ENCODE results near the gene NKIRAS2. TPM values are rescaled to one million over a fixed set of nuclear protein-coding genes. Genes with fewer than 3 reads are reported as not detected.

Gene NKIRAS2
- total RNA-seq, 2 donors from 2014 or later, result 38.8 to 98.8 TPM

GRCh38 chr17:42026857-42027589 is 7.1 kb downstream of the NKIRAS2 start:
- H3K27me3 ChIP-seq (replicated peaks; ENCODE audit: insufficient read depth), result no peaks in the 10 kb centered on the region
- TF ChIP-seq CTCF (IDR thresholded peaks at IDR 0.05) (no peak), POLR2AphosphoS5 (IDR thresholded peaks at IDR 0.05) (no peak), POLR2A (IDR thresholded peaks at IDR 0.05) (no peak)
- no peaks in the 10 kb centered on the region for H3K4me1 ChIP-seq (replicated peaks)
- no peak overlapping the region for H3K27ac ChIP-seq
- DNase-seq (ENCODE audit: low spot score), result no peak
- no peak overlapping the region for H3K4me3 ChIP-seq
- intact Hi-C loops (cut with DNase I), result no loop called here
- 51% methylated on average over 17 of the region's 17 CpGs for WGBS
- no peaks in the 10 kb centered on the region for H3K9me3 ChIP-seq
- peaks cover 7 to 9% of the 10 kb centered on the region in 2 donors for H3K36me3 ChIP-seq

- TF ChIP-seq POLR2AphosphoS5 (IDR thresholded peaks at IDR 0.05) (no peak), POLR2A (IDR thresholded peaks at IDR 0.05) (no peak), CTCF (IDR thresholded peaks at IDR 0.05) (no peak)
- no peak for DNase-seq (ENCODE audit: low spot score)
- Histone ChIP-seq H3K4me1 (replicated peaks) (no peaks in the 10 kb centered on the region), H3K27ac (no peak overlapping the region), H3K27me3 (replicated peaks; ENCODE audit: insufficient read depth) (no peaks in the 10 kb centered on the region), H3K36me3 (peaks cover 6 to 7% of the 10 kb centered on the region in 2 donors), H3K4me3 (no peak overlapping the region), H3K9me3 (no peaks in the 10 kb centered on the region)
- 69% methylated on average over 4 of the region's 5 CpGs for WGBS
- intact Hi-C loops (cut with DNase I), result no loop called here
Observed at GRCh38 chr17:42027590-42027889, 7.7 kb downstream of the NKIRAS2 start.

- H3K9me3 ChIP-seq, result no peaks in the 10 kb centered on the region
- H3K27me3 ChIP-seq (replicated peaks; ENCODE audit: insufficient read depth), result no peaks in the 10 kb centered on the region
- no peak overlapping the region for H3K27ac ChIP-seq
- peaks cover 6 to 7% of the 10 kb centered on the region in 2 donors for H3K36me3 ChIP-seq
- WGBS, result 58% methylated on average over 19 of the region's 19 CpGs
- no peak overlapping the region for H3K4me3 ChIP-seq
- no peak for DNase-seq (ENCODE audit: low spot score)
- intact Hi-C loops (cut with DNase I), result no loop called here
- no peaks in the 10 kb centered on the region for H3K4me1 ChIP-seq (replicated peaks)
- TF ChIP-seq POLR2AphosphoS5 (IDR thresholded peaks at IDR 0.05) (no peak), POLR2A (IDR thresholded peaks at IDR 0.05) (no peak), CTCF (IDR thresholded peaks at IDR 0.05) (no peak)
Observed at GRCh38 chr17:42027961-42028790, 8.3 kb downstream of the NKIRAS2 start.

GRCh38 chr17:42028791-42029127 is 8.9 kb downstream of the NKIRAS2 start:
- H3K36me3 ChIP-seq, result peaks cover 0 to 3% of the 10 kb centered on the region in 2 donors
- H3K4me1 ChIP-seq (replicated peaks), result no peaks in the 10 kb centered on the region
- no peaks in the 10 kb centered on the region for H3K9me3 ChIP-seq
- no peak for DNase-seq (ENCODE audit: low spot score)
- H3K4me3 ChIP-seq, result no peak overlapping the region
- 79% methylated on average over 7 of the region's 7 CpGs for WGBS
- H3K27me3 ChIP-seq (replicated peaks; ENCODE audit: insufficient read depth), result no peaks in the 10 kb centered on the region
- intact Hi-C loops (cut with DNase I), result no loop called here
- TF ChIP-seq POLR2AphosphoS5 (IDR thresholded peaks at IDR 0.05) (no peak), POLR2A (IDR thresholded peaks at IDR 0.05) (no peak), CTCF (IDR thresholded peaks at IDR 0.05) (no peak)
- no peak overlapping the region for H3K27ac ChIP-seq
